DOHH2 (cell line): ENCODE data around the gene KLRC2.
"Not testable (repeated sequence)": the region's sequence is repeated elsewhere in the genome, so short reads cannot be mapped to it uniquely, and the experiment has no call there.

Experiments used
- EZH2phosphoT487 ChIP-seq: fragments of 200-600 bp; sonication (generic); IDR thresholded peaks from 2 replicates; pipeline ENCODE4 v1.6.1; 2017; ENCODE audit warnings: borderline replicate concordance, mild to moderate bottlenecking, antibody characterized with exemption, low read length, moderate library complexity, mixed read lengths
- TF ChIP-seq, protein P1 (sequence below): fragments of 200-600 bp; sonication (generic); IDR thresholded peaks from one replicate; pipeline ENCODE4 v1.5.1; 2014; ENCODE audit warnings: antibody characterized with exemption, mild to moderate bottlenecking, low read depth, low read length; ENCODE audit not compliant: poor library complexity, severe bottlenecking

DNA sequence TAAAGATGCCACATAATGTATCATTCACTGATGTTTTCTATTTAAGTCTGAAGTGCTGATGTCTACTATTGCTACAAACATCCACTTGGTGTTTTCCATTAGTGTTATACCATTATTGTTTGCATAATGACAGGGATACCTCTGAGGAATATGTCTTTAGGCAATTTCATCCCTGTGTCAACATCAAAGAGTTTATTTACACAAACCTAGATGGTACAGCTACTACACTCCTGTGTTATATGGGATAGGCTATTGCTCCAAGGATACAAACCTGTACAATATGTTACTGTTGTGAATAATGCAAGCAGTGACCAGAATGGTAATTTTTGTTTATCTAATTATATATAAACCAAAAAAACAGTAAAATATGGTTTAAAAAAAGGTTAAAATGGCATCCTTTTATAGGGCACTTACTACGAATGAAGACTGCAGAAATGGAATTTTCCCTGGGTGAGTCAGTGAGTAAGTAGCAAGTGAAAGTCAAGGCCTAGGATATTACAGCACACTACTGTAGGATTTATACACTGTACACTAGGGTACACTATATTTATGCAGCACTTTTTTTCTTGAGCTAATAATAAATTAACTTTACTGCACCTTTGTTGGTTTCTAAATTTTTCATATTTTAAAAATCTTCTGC lies 11.4 kb downstream of the KLRC2 start:
- TF ChIP-seq, protein P1, sequence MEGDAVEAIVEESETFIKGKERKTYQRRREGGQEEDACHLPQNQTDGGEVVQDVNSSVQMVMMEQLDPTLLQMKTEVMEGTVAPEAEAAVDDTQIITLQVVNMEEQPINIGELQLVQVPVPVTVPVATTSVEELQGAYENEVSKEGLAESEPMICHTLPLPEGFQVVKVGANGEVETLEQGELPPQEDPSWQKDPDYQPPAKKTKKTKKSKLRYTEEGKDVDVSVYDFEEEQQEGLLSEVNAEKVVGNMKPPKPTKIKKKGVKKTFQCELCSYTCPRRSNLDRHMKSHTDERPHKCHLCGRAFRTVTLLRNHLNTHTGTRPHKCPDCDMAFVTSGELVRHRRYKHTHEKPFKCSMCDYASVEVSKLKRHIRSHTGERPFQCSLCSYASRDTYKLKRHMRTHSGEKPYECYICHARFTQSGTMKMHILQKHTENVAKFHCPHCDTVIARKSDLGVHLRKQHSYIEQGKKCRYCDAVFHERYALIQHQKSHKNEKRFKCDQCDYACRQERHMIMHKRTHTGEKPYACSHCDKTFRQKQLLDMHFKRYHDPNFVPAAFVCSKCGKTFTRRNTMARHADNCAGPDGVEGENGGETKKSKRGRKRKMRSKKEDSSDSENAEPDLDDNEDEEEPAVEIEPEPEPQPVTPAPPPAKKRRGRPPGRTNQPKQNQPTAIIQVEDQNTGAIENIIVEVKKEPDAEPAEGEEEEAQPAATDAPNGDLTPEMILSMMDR = not testable (repeated sequence)
- TF ChIP-seq EZH2phosphoT487 = not testable (repeated sequence)
